HepG2 (cell line): ENCODE results near the gene TXNRD2. TPM values are rescaled to one million over a fixed set of nuclear protein-coding genes. Genes with fewer than 3 reads are reported as not detected.

Experiments used
- ATAD3A ChIP-seq: sonication (generic); formaldehyde crosslinking; IDR thresholded peaks from 2 replicates; pipeline ENCODE4 v1.4.0; 2020; ENCODE audit warnings: missing genetic modification reagents
- ATF7 ChIP-seq, 2 experiments: fragments of 450-650 bp in 1 of 2; sonication (generic) in 1 of 2; formaldehyde crosslinking in 1 of 2; IDR thresholded peaks; 2 replicates each; pipeline versions ENCODE4 v1.4.0 to v1.6.1; 2016 to 2020; ENCODE audit warnings: antibody characterized with exemption in 1 of 2, mild to moderate bottlenecking in 1 of 2, missing genetic modification reagents in 1 of 2
- CEBPG ChIP-seq: IDR thresholded peaks from 2 replicates; pipeline ENCODE4 v1.6.1; 2016
- HOXA3 ChIP-seq: sonication (generic); formaldehyde crosslinking; IDR thresholded peaks from 2 replicates; pipeline ENCODE4 v1.5.0; 2020; ENCODE audit warnings: missing genetic modification reagents
- IKZF4 ChIP-seq: sonication (generic); formaldehyde crosslinking; IDR thresholded peaks from 2 replicates; pipeline ENCODE4 v1.5.1; 2020; ENCODE audit warnings: borderline replicate concordance, mild to moderate bottlenecking, low read depth, missing genetic modification reagents; ENCODE audit errors: not compliant biosample characterization
- IRX3 ChIP-seq: sonication (generic); formaldehyde crosslinking; IDR thresholded peaks from 2 replicates; pipeline ENCODE4 v1.8.1; 2023; ENCODE audit warnings: mild to moderate bottlenecking, low read depth, missing genetic modification reagents, borderline replicate concordance
- TCF7L2 ChIP-seq: IDR thresholded peaks from 2 replicates; pipeline ENCODE4 v1.6.1; 2011; ENCODE audit warnings: mild to moderate bottlenecking, low read depth, low read length, moderate library complexity
- ZBTB33 ChIP-seq: sonication (generic); formaldehyde crosslinking; IDR thresholded peaks from 2 replicates; pipeline ENCODE4 v1.4.0; 2020; ENCODE audit warnings: missing genetic modification reagents
- ZBTB34 ChIP-seq: sonication (generic); formaldehyde crosslinking; IDR thresholded peaks from 2 replicates; pipeline ENCODE4 v1.8.0; 2022; ENCODE audit warnings: mild to moderate bottlenecking, missing genetic modification reagents
- ZBTB7A ChIP-seq: sonication (generic); formaldehyde crosslinking; IDR thresholded peaks from 2 replicates; pipeline ENCODE4 v1.8.0; 2022; ENCODE audit warnings: mild to moderate bottlenecking, missing genetic modification reagents
- ZC3H4 ChIP-seq: sonication (generic); formaldehyde crosslinking; IDR thresholded peaks from 2 replicates; pipeline ENCODE4 v1.4.0; 2020; ENCODE audit warnings: missing genetic modification reagents, borderline replicate concordance
- ZNF264 ChIP-seq: sonication (generic); formaldehyde crosslinking; IDR thresholded peaks from 2 replicates; pipeline ENCODE4 v1.4.0; 2020; ENCODE audit warnings: missing genetic modification reagents
- ZNF280B ChIP-seq: sonication (generic); formaldehyde crosslinking; IDR thresholded peaks from 2 replicates; pipeline ENCODE4 v1.5.0; 2020; ENCODE audit warnings: missing genetic modification reagents, mild to moderate bottlenecking, borderline replicate concordance
- ZNF687 ChIP-seq: sonication (generic); formaldehyde crosslinking; IDR thresholded peaks from 2 replicates; pipeline ENCODE4 v1.5.1; 2020; ENCODE audit warnings: mild to moderate bottlenecking, missing genetic modification reagents, moderate library complexity
- ZNF710 ChIP-seq: sonication (generic); formaldehyde crosslinking; IDR thresholded peaks from 2 replicates; pipeline ENCODE4 v1.5.0; 2020; ENCODE audit warnings: mild to moderate bottlenecking, missing genetic modification reagents, borderline replicate concordance
- polyA plus RNA-seq, 8 experiments: library from polyadenylated mRNA; depleted of rRNA in 3 of 8; stranded (reverse) in 7 of 8; unstranded in 1 of 8; fragments of >200 nt; fragmentation: Illumina TruSeq in 4 of 8; extraction: Trizol in 4 of 8; gene quantifications; 2 replicates each; pipeline versions ENCODE4 v1.2.1 to v1.2.3, GENCODE V29; 2011 to 2016; ENCODE audit warnings: low read depth in 4 of 8, missing spikeins in 1 of 8, mixed read lengths in 1 of 8; ENCODE audit not compliant: insufficient read depth in 1 of 8
- total RNA-seq, 5 experiments: library from RNA; depleted of rRNA; stranded (reverse); fragments of >200 nt; fragmentation: Illumina TruSeq; extraction: Trizol; gene quantifications; 2 replicates each; pipeline ENCODE4 v1.2.3, GENCODE V29; 2016; ENCODE audit warnings: low read depth in 1 of 5

TXNRD2 gene
- total and polyA plus RNA-seq, 2 of the 13 experiments (the other 11 are each of a cell fraction or from before 2014, with no cell fraction given), result 17.5 to 18.6 TPM

- TF ChIP-seq IRX3 (CRISPR knock-in tag) (0 out of 2 replicates have a peak, but pooled peaks have one; percentile 25), ZNF687 (peak; percentile 89), ZNF280B (no peak), ZBTB33 (CRISPR knock-in tag) (peak; percentile 28; the same call in 1 of the 2 replicates), IKZF4 (CRISPR knock-in tag) (no peak), ZNF264 (CRISPR knock-in tag) (no peak), ATAD3A (CRISPR knock-in tag) (0 out of 2 replicates have a peak, but pooled peaks have one; percentile 52), ZBTB34 (CRISPR knock-in tag) (peak; percentile 34; the same call in 1 of the 2 replicates), TCF7L2 (no peak), ZNF710 (CRISPR knock-in tag) (peak; percentile 77; the same call in 1 of the 2 replicates), CEBPG (0 out of 2 replicates have a peak, but pooled peaks have one; percentile 27), HOXA3 (CRISPR knock-in tag) (peak; percentile 72; the same call in 1 of the 2 replicates), ZBTB7A (CRISPR knock-in tag) (peak; percentile 75; the same call in 1 of the 2 replicates), ZC3H4 (CRISPR knock-in tag) (peak; percentile 82; the same call in 1 of the 2 replicates), ATF7 (IDR thresholded peaks at IDR 0.05) (no peak), ATF7 (CRISPR knock-in tag; IDR thresholded peaks at IDR 0.05) (0 out of 2 replicates have a peak, but pooled peaks have one; percentile 7)
These were observed 18.2 kb upstream of the TXNRD2 start (continued) for GRCh38 chr22:19959587-19960490.
